GM23338 (cell line): ENCODE results near the gene DPY19L1. TPM values are rescaled to one million over a fixed set of nuclear protein-coding genes. Genes with fewer than 3 reads are reported as not detected.

ENCODE experiments used
- ATAC-seq: fragments of 200-7000 bp; cut with Tn5 transposase; 3 replicates; pipeline ENCODE4 v1.9.1; 2020
- DNase-seq: peaks from one replicate; pipeline ENCODE4 v3.0.0-alpha.2; 2015; ENCODE audit warnings: low spot score
- H2AFZ ChIP-seq: fragments of 200-600 bp; sonication (generic); 2 replicates; pipeline ENCODE4 v1.8.0; 2016; ENCODE audit warnings: antibody characterized with exemption, mild to moderate bottlenecking, moderate library complexity
- H3F3A ChIP-seq: fragments of 200-600 bp; sonication (generic); replicated peaks from 2 replicates; pipeline ENCODE4 v1.8.0; 2017; ENCODE audit warnings: antibody characterized with exemption, mixed run types, low read depth
- H3K27ac ChIP-seq: fragments of 200-600 bp; sonication (generic); 2 replicates; pipeline ENCODE4 v1.6.1; 2016; ENCODE audit warnings: low read depth
- H3K27me3 ChIP-seq: fragments of 200-600 bp; sonication (generic); 2 replicates; pipeline ENCODE4 v1.8.0; 2016; ENCODE audit warnings: mild to moderate bottlenecking, mixed run types, moderate library complexity; ENCODE audit not compliant: insufficient read depth
- H3K36me3 ChIP-seq: fragments of 200-600 bp; sonication (generic); 2 replicates; pipeline ENCODE4 v1.8.0; 2016; ENCODE audit warnings: mild to moderate bottlenecking; ENCODE audit not compliant: insufficient read depth
- H3K4me1 ChIP-seq: fragments of 200-600 bp; sonication (generic); 2 replicates; pipeline ENCODE4 v1.8.0; 2016; ENCODE audit warnings: mild to moderate bottlenecking, moderate library complexity; ENCODE audit not compliant: insufficient read depth
- H3K4me2 ChIP-seq: fragments of 200-600 bp; sonication (generic); 2 replicates; pipeline ENCODE4 v1.7.1; 2017; ENCODE audit warnings: mixed run types
- H3K4me3 ChIP-seq: fragments of 200-600 bp; sonication (generic); 2 replicates; pipeline ENCODE4 v1.6.1; 2016; ENCODE audit warnings: mixed run types
- H3K79me2 ChIP-seq: fragments of 200-600 bp; sonication (generic); replicated peaks from 2 replicates; pipeline ENCODE4 v1.8.0; 2017; ENCODE audit warnings: mild to moderate bottlenecking; ENCODE audit not compliant: insufficient read depth
- H3K9me2 ChIP-seq: fragments of 200-600 bp; sonication (generic); 2 replicates; pipeline ENCODE4 v1.8.0; 2017; ENCODE audit not compliant: insufficient read depth
- H4K20me1 ChIP-seq: fragments of 200-600 bp; sonication (generic); replicated peaks from 2 replicates; pipeline ENCODE4 v1.8.0; 2017; ENCODE audit warnings: mild to moderate bottlenecking; ENCODE audit not compliant: insufficient read depth
- H3K27ac Mint-ChIP-seq: 2 replicates; pipeline ENCODE4 v1.8.0; 2020; ENCODE audit warnings: inconsistent platforms, mild to moderate bottlenecking, moderate library complexity, mixed read lengths
- H3K27me3 Mint-ChIP-seq: 3 replicates; pipeline ENCODE4 v1.8.0; 2022; ENCODE audit warnings: low read depth, mild to moderate bottlenecking, moderate library complexity, mixed read lengths, inconsistent platforms; ENCODE audit not compliant: insufficient read depth, poor library complexity
- H3K36me3 Mint-ChIP-seq: 3 replicates; pipeline ENCODE4 v1.8.0; 2021; ENCODE audit warnings: low read depth, mild to moderate bottlenecking, inconsistent platforms, moderate library complexity, mixed read lengths
- H3K4me1 Mint-ChIP-seq: 3 replicates; pipeline ENCODE4 v1.8.0; 2020; ENCODE audit warnings: mild to moderate bottlenecking, inconsistent platforms, mixed read lengths
- H3K4me3 Mint-ChIP-seq: 3 replicates; pipeline ENCODE4 v1.8.0; 2021; ENCODE audit warnings: moderate library complexity, mild to moderate bottlenecking, inconsistent platforms, mixed read lengths
- H3K9me3 Mint-ChIP-seq: 3 replicates; pipeline ENCODE4 v1.8.0; 2020; ENCODE audit warnings: moderate library complexity, mild to moderate bottlenecking, inconsistent platforms, mixed read lengths
- CREB1 ChIP-seq: fragments of 250-450 bp; sonication (Bioruptor Pico); IDR thresholded peaks from 2 replicates; pipeline ENCODE4 v1.5.0; 2020; ENCODE audit warnings: low read depth, mild to moderate bottlenecking, moderate library complexity
- CTCF ChIP-seq, 2 experiments: fragments of 200-600 bp in 1 of 2; sonication (generic) in 1 of 2; conservative IDR thresholded peaks; 2 replicates each; pipeline versions ENCODE4 v1.5.1 to v1.6.1; 2016 to 2017; ENCODE audit warnings: antibody characterized with exemption in 2 of 2, low read depth in 2 of 2, mild to moderate bottlenecking in 2 of 2, moderate library complexity in 1 of 2
- ETS1 ChIP-seq: IDR thresholded peaks from 2 replicates; pipeline ENCODE4 v1.6.1; 2016; ENCODE audit warnings: antibody characterized with exemption
- EZH2 ChIP-seq: fragments of 200-600 bp; sonication (generic); IDR thresholded peaks from one replicate; pipeline ENCODE4 v1.8.0; 2017; ENCODE audit warnings: antibody characterized with exemption, mild to moderate bottlenecking, low read depth; ENCODE audit not compliant: unreplicated experiment
- JUNB ChIP-seq: IDR thresholded peaks from one replicate; pipeline ENCODE4 v1.6.1; 2016; ENCODE audit warnings: antibody characterized with exemption; ENCODE audit not compliant: unreplicated experiment
- NANOG ChIP-seq: IDR thresholded peaks from 2 replicates; pipeline ENCODE4 v1.6.1; 2016; ENCODE audit warnings: antibody characterized with exemption, borderline replicate concordance
- POLR2AphosphoS5 ChIP-seq: IDR thresholded peaks from 2 replicates; pipeline ENCODE4 v1.6.1; 2016; ENCODE audit warnings: antibody characterized with exemption, low read depth
- REST ChIP-seq: IDR thresholded peaks from one replicate; pipeline ENCODE4 v1.6.1; 2018; ENCODE audit warnings: antibody characterized with exemption; ENCODE audit not compliant: unreplicated experiment
- STAT1 ChIP-seq: IDR thresholded peaks from one replicate; pipeline ENCODE4 v1.6.1; 2016; ENCODE audit warnings: antibody characterized with exemption; ENCODE audit not compliant: unreplicated experiment
- ZNF114 ChIP-seq: fragments of 250-450 bp; sonication (Bioruptor Pico); IDR thresholded peaks from 2 replicates; pipeline ENCODE4 v1.5.0; 2020; ENCODE audit warnings: mild to moderate bottlenecking, moderate library complexity
- ZNF331 ChIP-seq: fragments of 250-450 bp; sonication (Bioruptor Pico); IDR thresholded peaks from 2 replicates; pipeline ENCODE4 v1.5.0; 2020; ENCODE audit warnings: low read depth, mild to moderate bottlenecking, moderate library complexity
- polyA plus RNA-seq: library from polyadenylated mRNA; unstranded; fragments of >200 nt; fragmentation: Nextera tagmentation; extraction: Ambion mirVana; gene quantifications from 2 replicates; pipeline ENCODE4 v1.2.1, GENCODE V29; 2016
- total RNA-seq: library from RNA; depleted of rRNA; stranded (reverse); fragments of >200 nt; shearing (Covaris generic); gene quantifications from 2 replicates; pipeline ENCODE4 v1.2.3, GENCODE V29; 2014

The DPY19L1 gene
- total and polyA plus RNA-seq, 2 experiments from 2014 or later: 4.4 to 20.2 TPM

- no peak overlapping the region for H3K4me3 ChIP-seq
- H3K4me3 Mint-ChIP-seq: no peak overlapping the region
- ATAC-seq (peak; percentile 49), DNase-seq (peak; percentile 6)
- no peaks in the 10 kb centered on the region for H4K20me1 ChIP-seq
- no peaks in the 10 kb centered on the region for H3F3A ChIP-seq
- TF ChIP-seq EZH2 (no peak), STAT1 (no peak), CREB1 (CRISPR knock-in tag) (no peak), ZNF114 (CRISPR knock-in tag) (no peak), ZNF331 (CRISPR knock-in tag) (no peak), NANOG (no peak), ETS1 (no peak), JUNB (no peak), REST (no peak), CTCF (conservative IDR thresholded peaks at IDR 0.05; ENCODE audit: low read depth in 2 of 2) (no peak)
- H2AFZ ChIP-seq: no peak overlapping the region
- H3K4me1 ChIP-seq: peaks cover 33% of the 10 kb centered on the region
- H3K79me2 ChIP-seq: no peaks in the 10 kb centered on the region
- H3K4me2 ChIP-seq: no peak overlapping the region
- H3K4me1 Mint-ChIP-seq: peaks cover 35% of the 10 kb centered on the region
- no peak overlapping the region for H3K27ac ChIP-seq
- peak overlapping the region; percentile 73; the same call in 1 of the 2 replicates for H3K27ac Mint-ChIP-seq
- no peaks in the 10 kb centered on the region for H3K36me3 Mint-ChIP-seq
- H3K9me2 ChIP-seq: no peaks in the 10 kb centered on the region
- H3K9me3 Mint-ChIP-seq: no peaks in the 10 kb centered on the region
- H3K27me3 ChIP-seq: no peaks in the 10 kb centered on the region
- peaks cover 2% of the 10 kb centered on the region for H3K27me3 Mint-ChIP-seq
- H3K36me3 ChIP-seq: no peaks in the 10 kb centered on the region
Observed at GRCh38 chr7:34952822-34953221, 84.5 kb downstream of the DPY19L1 start.

GRCh38 chr7:34949361-34949760 lies 87.9 kb downstream of the DPY19L1 start:
- no peak overlapping the region for H3K4me2 ChIP-seq
- no peak for ATAC-seq
- no peak for TF ChIP-seq JUNB
- TF ChIP-seq POLR2AphosphoS5: no peak
- no peak for TF ChIP-seq STAT1
- TF ChIP-seq ETS1: no peak
- TF ChIP-seq NANOG: no peak
- no peak for TF ChIP-seq ZNF114 (CRISPR knock-in tag)
- no peak for TF ChIP-seq CREB1 (CRISPR knock-in tag)
- no peak for TF ChIP-seq EZH2

More at GRCh38 chr7:34949361-34949760, 87.9 kb downstream of the DPY19L1 start:
- H4K20me1 ChIP-seq: no peaks in the 10 kb centered on the region
- no peaks in the 10 kb centered on the region for H3K9me2 ChIP-seq
- no peaks in the 10 kb centered on the region for H3K27me3 ChIP-seq
- H3K79me2 ChIP-seq: no peaks in the 10 kb centered on the region
- no peak overlapping the region for H3K27ac ChIP-seq
- H3K4me3 Mint-ChIP-seq: no peak overlapping the region
- H3K36me3 ChIP-seq: no peaks in the 10 kb centered on the region
- H3K4me1 Mint-ChIP-seq: peaks cover 38% of the 10 kb centered on the region
- H3K27me3 Mint-ChIP-seq: peaks cover 2% of the 10 kb centered on the region
- H3K4me3 ChIP-seq: no peak overlapping the region
- no peaks in the 10 kb centered on the region for H3K9me3 Mint-ChIP-seq
- no peak for DNase-seq
- H2AFZ ChIP-seq: no peak overlapping the region
- no peaks in the 10 kb centered on the region for H3K36me3 Mint-ChIP-seq
- H3K27ac Mint-ChIP-seq: peak overlapping the region; percentile 47; the same call in 1 of the 2 replicates
- H3F3A ChIP-seq: no peaks in the 10 kb centered on the region
- H3K4me1 ChIP-seq: peaks cover 33% of the 10 kb centered on the region
